Measurements from ENCODE around the gene ZFR.
"Not testable (repeated sequence)": the region's sequence is repeated elsewhere in the genome, so short reads cannot be mapped to it uniquely, and the experiment has no call there.

ZFR gene

GRCh38 chr5:32357658-32358057 is 86.9 kb downstream of the ZFR start:
- DNase-seq (ENCODE audit: low spot score) = no peak

GRCh38 chr5:32355686-32356085 is 88.9 kb downstream of the ZFR start:
- DNase-seq (ENCODE audit: low spot score) = no peak

GRCh38 chr5:32353420-32353819 is 91.1 kb downstream of the ZFR start:
- DNase-seq (ENCODE audit: low spot score) = no peak

- no peak for DNase-seq (ENCODE audit: low spot score)
Observed at GRCh38 chr5:32352685-32353084, 91.9 kb downstream of the ZFR start.

- DNase-seq (ENCODE audit: low spot score) = no peak
Observed at GRCh38 chr5:32346869-32347268, 97.7 kb downstream of the ZFR start.

- DNase-seq (ENCODE audit: low spot score) = no peak
Observed at GRCh38 chr5:32343058-32343672, 101.4 kb downstream of the ZFR start.

GRCh38 chr5:32342656-32343055 is 101.9 kb downstream of the ZFR start:
- DNase-seq (ENCODE audit: low spot score) = no peak

GRCh38 chr5:32339878-32340277 is 104.7 kb downstream of the ZFR start:
- no peak for DNase-seq (ENCODE audit: low spot score)

GRCh38 chr5:32339198-32339597 is 105.3 kb downstream of the ZFR start:
- no peak for DNase-seq (ENCODE audit: low spot score)

GRCh38 chr5:32332966-32333365 is 111.6 kb downstream of the ZFR start:
- DNase-seq (ENCODE audit: low spot score) = no peak

- DNase-seq (ENCODE audit: low spot score) = no peak
Observed at GRCh38 chr5:32332361-32332760, 112.2 kb downstream of the ZFR start.

GRCh38 chr5:32331935-32332274 is 112.6 kb downstream of the ZFR start:
- DNase-seq (ENCODE audit: low spot score) = no peak

GRCh38 chr5:32331217-32331934 is 113.2 kb downstream of the ZFR start:
- no peak for DNase-seq (ENCODE audit: low spot score)

GRCh38 chr5:32330126-32330971 is 114.2 kb downstream of the ZFR start:
- DNase-seq (ENCODE audit: low spot score) = no peak

- DNase-seq (ENCODE audit: low spot score) = peak; percentile 70
Observed at GRCh38 chr5:32329395-32329834, 115.1 kb downstream of the ZFR start.

GRCh38 chr5:32326216-32326772 is 118.2 kb downstream of the ZFR start:
- no peak for DNase-seq (ENCODE audit: low spot score)

GRCh38 chr5:32325616-32326015 is 118.9 kb downstream of the ZFR start:
- DNase-seq (ENCODE audit: low spot score) = no peak

- no peak for DNase-seq (ENCODE audit: low spot score)
Observed at GRCh38 chr5:32325062-32325461, 119.5 kb downstream of the ZFR start.

GRCh38 chr5:32323741-32324140 is 120.8 kb downstream of the ZFR start:
- no peak for DNase-seq (ENCODE audit: low spot score)

GRCh38 chr5:32322882-32323281 is 121.7 kb downstream of the ZFR start:
- no peak for DNase-seq (ENCODE audit: low spot score)

- DNase-seq (ENCODE audit: low spot score) = not testable (repeated sequence)
Observed at GRCh38 chr5:32321787-32322186, 122.8 kb downstream of the ZFR start.

- DNase-seq (ENCODE audit: low spot score) = no peak
Observed at GRCh38 chr5:32320576-32320975, 124.0 kb downstream of the ZFR start.
